Choroid plexus epithelial cell (primary cell): ENCODE results near the gene CYTH1.
A peak's percentile ranks its signal among the peaks of the same experiment; 100 is the strongest.

Experiments
- DNase-seq: peaks from one replicate; pipeline ENCODE4 v3.0.0-alpha.2; 2010; ENCODE audit warnings: low read depth
- H3K4me3 ChIP-seq: 2 replicates; pipeline ENCODE4 v1.5.1; 2011; ENCODE audit warnings: low read depth, mild to moderate bottlenecking, control low read depth, low read length, moderate library complexity
- TF ChIP-seq, protein P1 (sequence below): conservative IDR thresholded peaks from 2 replicates; pipeline ENCODE4 v1.5.1; 2011; ENCODE audit warnings: low read depth, mild to moderate bottlenecking, control low read depth, inconsistent platforms, low read length, moderate library complexity

The CYTH1 gene

DNA sequence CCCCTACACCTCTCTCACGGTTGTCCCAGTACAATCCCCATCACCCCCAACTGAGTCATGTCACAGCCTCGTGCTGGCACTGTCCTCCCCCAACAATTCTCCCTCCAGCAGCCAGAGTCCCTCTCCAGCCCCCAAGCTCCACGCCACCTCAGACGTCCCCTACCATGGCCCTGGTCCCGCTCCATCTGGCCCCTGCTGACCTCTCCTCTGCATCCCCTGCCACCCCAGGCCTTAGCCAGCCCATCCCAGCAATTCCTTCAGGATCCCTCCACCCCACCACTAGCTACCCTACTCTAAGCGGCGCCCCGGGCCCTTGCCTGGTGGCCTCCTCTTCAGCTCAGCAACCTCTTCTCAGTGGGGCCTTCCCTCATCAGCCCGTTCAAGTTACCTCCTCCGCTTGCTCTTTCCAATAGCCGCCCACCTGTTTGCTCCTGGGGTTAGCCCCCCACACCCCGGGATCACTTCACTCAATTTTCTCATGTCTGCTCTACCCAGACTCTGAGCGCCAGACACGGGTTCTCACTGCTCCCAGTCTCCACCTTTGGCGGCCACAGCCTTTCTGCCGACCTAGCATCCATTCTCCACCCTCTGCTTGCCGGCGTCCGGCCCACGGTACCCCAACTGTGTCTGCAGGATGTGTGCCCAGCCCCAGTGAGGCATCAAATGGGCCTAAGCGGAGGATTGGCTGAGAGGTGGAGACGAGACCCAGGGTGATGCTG lies 112.7 kb downstream of the CYTH1 start:
- no peak for DNase-seq
- TF ChIP-seq, protein P1, sequence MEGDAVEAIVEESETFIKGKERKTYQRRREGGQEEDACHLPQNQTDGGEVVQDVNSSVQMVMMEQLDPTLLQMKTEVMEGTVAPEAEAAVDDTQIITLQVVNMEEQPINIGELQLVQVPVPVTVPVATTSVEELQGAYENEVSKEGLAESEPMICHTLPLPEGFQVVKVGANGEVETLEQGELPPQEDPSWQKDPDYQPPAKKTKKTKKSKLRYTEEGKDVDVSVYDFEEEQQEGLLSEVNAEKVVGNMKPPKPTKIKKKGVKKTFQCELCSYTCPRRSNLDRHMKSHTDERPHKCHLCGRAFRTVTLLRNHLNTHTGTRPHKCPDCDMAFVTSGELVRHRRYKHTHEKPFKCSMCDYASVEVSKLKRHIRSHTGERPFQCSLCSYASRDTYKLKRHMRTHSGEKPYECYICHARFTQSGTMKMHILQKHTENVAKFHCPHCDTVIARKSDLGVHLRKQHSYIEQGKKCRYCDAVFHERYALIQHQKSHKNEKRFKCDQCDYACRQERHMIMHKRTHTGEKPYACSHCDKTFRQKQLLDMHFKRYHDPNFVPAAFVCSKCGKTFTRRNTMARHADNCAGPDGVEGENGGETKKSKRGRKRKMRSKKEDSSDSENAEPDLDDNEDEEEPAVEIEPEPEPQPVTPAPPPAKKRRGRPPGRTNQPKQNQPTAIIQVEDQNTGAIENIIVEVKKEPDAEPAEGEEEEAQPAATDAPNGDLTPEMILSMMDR = no peak
- no peak overlapping the region for H3K4me3 ChIP-seq

DNA sequence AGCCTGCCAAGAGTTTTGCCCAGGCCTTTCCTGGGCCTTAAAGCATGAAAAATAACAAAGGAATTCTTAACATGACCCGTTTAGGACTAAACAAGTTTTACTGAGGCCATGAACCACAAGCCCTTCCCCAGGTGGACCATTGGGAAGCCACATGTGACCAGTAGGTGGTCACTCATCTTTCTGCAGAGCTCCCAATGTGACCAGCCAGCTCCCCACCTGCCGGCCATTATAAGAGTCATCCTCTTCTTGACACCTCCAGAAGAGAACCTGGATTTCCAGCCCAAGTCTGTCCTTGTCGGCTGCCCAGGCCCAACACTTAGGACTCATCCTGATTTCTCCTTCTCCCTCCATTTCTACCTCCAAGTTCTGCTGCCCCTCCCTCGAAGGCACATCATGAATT lies 113.2 kb downstream of the CYTH1 start:
- no peak overlapping the region for H3K4me3 ChIP-seq
- DNase-seq = no peak
- TF ChIP-seq, protein P1 = no peak

DNA sequence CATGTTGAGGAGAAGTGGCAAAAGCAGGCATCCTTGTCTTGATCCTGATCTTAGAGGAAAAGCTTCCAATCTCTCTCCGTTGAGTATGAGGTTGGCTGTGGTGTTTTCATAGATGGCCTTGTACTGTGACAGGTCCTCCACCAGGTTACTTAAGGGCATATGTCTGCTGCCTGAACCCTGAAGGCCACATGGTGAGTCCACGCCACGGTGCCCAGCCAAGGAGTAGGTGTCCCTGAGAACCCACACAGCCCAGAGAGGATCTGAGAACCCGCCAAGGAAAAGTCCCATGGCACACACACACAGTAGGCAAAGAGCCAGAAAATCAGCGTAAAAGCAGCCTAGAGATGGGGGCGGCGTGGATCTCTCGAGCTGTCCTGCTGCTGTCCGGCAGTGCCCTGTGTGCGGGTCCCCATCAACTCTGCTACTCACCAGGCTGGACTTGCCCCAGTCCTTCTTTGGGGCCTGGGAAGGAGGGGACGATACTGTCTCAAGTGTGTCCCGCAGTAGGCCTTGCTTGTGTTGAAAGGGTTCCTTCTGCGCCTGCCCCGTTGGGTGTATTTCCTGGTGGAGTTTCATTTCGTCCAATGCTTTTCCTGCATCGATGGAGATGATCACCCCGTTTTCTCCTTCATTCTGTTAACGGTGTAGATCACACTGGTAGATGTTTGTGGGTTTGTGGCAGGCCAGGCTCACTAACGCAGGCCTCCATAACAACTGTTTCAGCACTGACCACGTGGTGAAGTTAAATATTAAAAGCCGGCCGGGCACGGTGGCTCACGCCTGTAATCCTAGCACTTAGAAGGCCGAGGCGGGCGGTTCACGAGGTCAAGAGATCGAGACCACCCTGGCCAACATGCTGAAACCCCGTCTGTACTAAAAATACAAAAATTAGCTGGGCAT lies 114.1 kb downstream of the CYTH1 start:
- DNase-seq = no peak
- TF ChIP-seq, protein P1 = no peak
- H3K4me3 ChIP-seq = no peak overlapping the region

DNA sequence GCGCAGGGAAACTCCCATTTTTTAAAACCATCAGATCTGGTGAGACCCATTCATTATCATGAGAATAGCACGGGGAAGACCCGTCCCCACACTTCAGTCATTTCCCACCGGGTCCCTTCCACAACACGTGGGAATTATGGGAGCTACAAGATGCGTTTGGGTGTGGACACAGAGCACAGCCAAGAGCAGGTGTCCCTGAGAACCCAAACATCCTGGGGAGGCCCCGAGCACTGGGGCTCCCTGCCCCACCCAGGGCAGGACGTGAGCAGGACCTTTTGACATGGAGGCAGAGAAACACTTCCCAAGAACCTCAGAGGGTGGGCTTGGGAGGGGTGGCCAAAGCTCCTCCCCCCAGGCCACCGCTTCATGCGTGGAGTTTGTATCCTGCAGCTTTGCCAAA lies 115.0 kb downstream of the CYTH1 start:
- no peak for DNase-seq
- H3K4me3 ChIP-seq = no peak overlapping the region
- TF ChIP-seq, protein P1 = no peak

DNA sequence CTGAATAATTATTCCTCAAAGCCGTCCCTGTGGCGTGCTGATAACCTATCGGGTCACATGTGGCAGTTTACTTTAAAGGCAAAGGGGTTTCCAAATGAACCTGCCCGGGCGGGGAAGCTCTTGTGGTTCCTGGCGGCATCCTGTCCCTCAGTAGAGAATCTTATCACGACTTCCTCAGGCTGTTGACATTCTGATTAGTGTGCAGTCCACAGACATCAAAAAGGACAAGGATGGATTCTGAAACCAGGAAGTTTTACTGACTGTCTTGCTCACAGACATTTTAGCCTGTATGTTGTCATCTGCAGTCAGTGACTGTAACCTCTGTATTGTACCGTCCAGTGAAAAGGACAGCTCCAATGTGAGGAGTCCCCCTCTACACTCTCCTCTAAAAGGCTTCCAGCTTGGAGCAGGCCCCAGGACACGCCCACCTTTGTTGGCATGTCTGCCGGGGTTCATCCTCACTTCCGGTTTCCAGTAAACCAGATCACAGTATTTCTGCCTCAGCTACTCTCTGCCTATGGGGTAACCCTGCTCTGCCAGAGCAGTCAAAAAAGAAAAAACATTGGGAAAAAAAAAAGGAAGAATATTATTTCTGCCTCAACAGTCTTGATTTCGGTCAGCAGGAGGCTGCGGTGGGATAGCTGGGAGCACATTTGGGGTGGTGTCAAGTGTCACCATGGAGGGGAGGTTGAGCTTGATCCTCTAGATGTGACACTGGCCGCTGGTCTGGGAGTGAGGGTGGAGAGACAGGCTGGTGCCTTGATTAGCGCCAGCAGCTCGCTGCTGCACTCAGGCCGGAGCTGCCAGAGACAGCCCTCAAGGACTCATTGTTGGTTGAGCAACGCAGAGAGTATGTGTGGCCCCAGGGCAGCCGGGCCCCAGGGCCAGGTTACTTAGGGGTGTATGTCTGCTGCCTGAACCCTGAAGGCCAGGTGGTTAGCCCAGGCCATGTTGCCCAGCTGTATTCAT lies 115.8 kb downstream of the CYTH1 start:
- no peak overlapping the region for H3K4me3 ChIP-seq

DNA sequence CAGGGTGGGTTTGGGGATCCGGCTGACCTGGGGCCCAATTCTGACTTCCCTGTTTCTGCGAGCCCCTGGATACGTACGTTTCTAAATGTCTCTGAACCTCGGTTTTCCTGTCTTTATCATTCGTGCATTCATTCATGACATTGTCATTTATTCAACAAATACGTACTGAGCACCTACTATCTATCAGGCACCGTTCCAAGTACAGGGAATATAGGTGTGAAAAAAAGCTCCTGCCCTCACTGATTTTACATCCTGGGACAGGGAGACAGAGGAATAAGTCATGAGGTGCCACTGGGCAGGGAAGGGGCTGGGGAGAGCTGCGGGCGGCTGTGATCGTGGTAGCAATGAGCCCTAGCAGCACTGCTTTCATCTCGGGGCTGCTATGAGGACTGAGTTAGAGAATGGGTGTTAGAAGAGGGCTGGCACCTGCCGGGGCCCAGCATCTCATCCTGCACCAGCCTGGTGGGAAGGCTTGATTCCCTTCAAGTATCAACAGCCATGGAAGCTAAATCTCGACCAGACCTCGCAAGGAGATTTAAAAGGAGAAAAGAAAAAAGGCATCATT lies 116.6 kb downstream of the CYTH1 start:
- DNase-seq = no peak
- TF ChIP-seq, protein P1 = no peak
- H3K4me3 ChIP-seq = no peak overlapping the region

More for the DNA sequence above, 115.8 kb downstream of the CYTH1 start:
- DNase-seq = peak; percentile 43
- TF ChIP-seq, protein P1 = no peak
